SHP77 treated with DMSO at 0.1 percent for 48 hours (cell line): ENCODE data around the gene MRPL4.
"Not testable (repeated sequence)": the region's sequence is repeated elsewhere in the genome, so short reads cannot be mapped to it uniquely, and the experiment has no call there.

Experiments
- DNase-seq: peaks from one replicate; lab custom pipeline; 2025; lab: John Stamatoyannopoulos, UW

Gene MRPL4

GRCh38 chr19:10230173-10230860 is 21.7 kb upstream of the MRPL4 start:
- DNase-seq: no peak

- DNase-seq: no peak
These were observed 21.0 kb upstream of the MRPL4 start, which contains the start of gene S1PR2 for GRCh38 chr19:10230861-10231611. S1PR2 (minus strand) TSS chr19:10231331; CDS start chr19:10224905, 6,426 bp downstream.

GRCh38 chr19:10231612-10232228 is 20.3 kb upstream of the MRPL4 start:
- no peak for DNase-seq

- DNase-seq: no peak
These were observed 18.1 kb upstream of the MRPL4 start for GRCh38 chr19:10233946-10234345.

- DNase-seq: no peak
These were observed 17.0 kb upstream of the MRPL4 start for GRCh38 chr19:10235003-10235402.

GRCh38 chr19:10235409-10235808 is 16.6 kb upstream of the MRPL4 start:
- DNase-seq: not testable (repeated sequence)

GRCh38 chr19:10237702-10238101 is 14.3 kb upstream of the MRPL4 start:
- DNase-seq: no peak

GRCh38 chr19:10238172-10238783 is 13.7 kb upstream of the MRPL4 start:
- DNase-seq: peak; percentile 94

- DNase-seq: not testable (repeated sequence)
These were observed 10.1 kb upstream of the MRPL4 start for GRCh38 chr19:10241826-10242449.

- no peak for DNase-seq
These were observed 8.4 kb upstream of the MRPL4 start for GRCh38 chr19:10243606-10244005.

GRCh38 chr19:10245189-10245939 is 6.7 kb upstream of the MRPL4 start:
- DNase-seq: no peak

- no peak for DNase-seq
These were observed 5.5 kb upstream of the MRPL4 start for GRCh38 chr19:10246511-10246910.

- DNase-seq: no peak
These were observed 693 bp downstream of the MRPL4 start for GRCh38 chr19:10252707-10253106.

- no peak for DNase-seq
These were observed 2.2 kb downstream of the MRPL4 start for GRCh38 chr19:10254244-10254643.

- no peak for DNase-seq
These were observed 3.3 kb downstream of the MRPL4 start for GRCh38 chr19:10255358-10255757.

- DNase-seq: no peak
These were observed 4.5 kb downstream of the MRPL4 start for GRCh38 chr19:10256551-10256950.

GRCh38 chr19:10256970-10257615 is 5.1 kb downstream of the MRPL4 start:
- DNase-seq: no peak

GRCh38 chr19:10258080-10258710 is 6.2 kb downstream of the MRPL4 start:
- DNase-seq: no peak

GRCh38 chr19:10259162-10259905 is 7.3 kb downstream of the MRPL4 start:
- peak; percentile 16 for DNase-seq

- no peak for DNase-seq
These were observed 8.1 kb downstream of the MRPL4 start for GRCh38 chr19:10260141-10260584.
